ENCODE data around the gene CD274.

GRCh38 chr9:5478206-5478605, 27.9 kb downstream of the CD274 start:
- no peak for TF ChIP-seq CTCF (IDR thresholded peaks at IDR 0.05; ENCODE audit: low read length)
- TF ChIP-seq EZH2phosphoT487 (IDR thresholded peaks at IDR 0.05; ENCODE audit: low read length): no peak

Measured in MM.1S (cell line).